Stimulated activated CD4-positive, alpha-beta T cell treated with anti-CD3 and anti-CD28 coated beads, Interleukin-2, amount 100 ng/mL, for 4 hours (primary cell): ENCODE results near the gene ARHGEF10L.
"Not testable (repeated sequence)": the region's sequence is repeated elsewhere in the genome, so short reads cannot be mapped to it uniquely, and the experiment has no call there.

Experiments used
- DNase-seq: peaks from one replicate; pipeline ENCODE4 v3.0.0-alpha.2; 2020; ENCODE audit warnings: low read depth

Gene ARHGEF10L

GRCh38 chr1:17612831-17613230, 73.3 kb downstream of the ARHGEF10L start:
- no peak for DNase-seq

GRCh38 chr1:17614586-17614985, 75.1 kb downstream of the ARHGEF10L start:
- no peak for DNase-seq

- DNase-seq = no peak
These were observed 75.7 kb downstream of the ARHGEF10L start for GRCh38 chr1:17615157-17615556.

- no peak for DNase-seq
These were observed 76.5 kb downstream of the ARHGEF10L start for GRCh38 chr1:17615959-17616358.

GRCh38 chr1:17616731-17617279, 77.3 kb downstream of the ARHGEF10L start:
- DNase-seq = no peak

- DNase-seq = no peak
These were observed 78.5 kb downstream of the ARHGEF10L start for GRCh38 chr1:17617787-17618557.

- no peak for DNase-seq
These were observed 79.2 kb downstream of the ARHGEF10L start for GRCh38 chr1:17618558-17619247.

GRCh38 chr1:17620448-17620847, 81.0 kb downstream of the ARHGEF10L start:
- no peak for DNase-seq

GRCh38 chr1:17621691-17622090, 82.2 kb downstream of the ARHGEF10L start:
- no peak for DNase-seq

- no peak for DNase-seq
These were observed 83.3 kb downstream of the ARHGEF10L start for GRCh38 chr1:17622823-17623222.

GRCh38 chr1:17624611-17625233, 85.2 kb downstream of the ARHGEF10L start:
- no peak for DNase-seq

GRCh38 chr1:17627239-17628052, 87.9 kb downstream of the ARHGEF10L start:
- no peak for DNase-seq

- not testable (repeated sequence) for DNase-seq
These were observed 89.5 kb downstream of the ARHGEF10L start for GRCh38 chr1:17629046-17629445.

GRCh38 chr1:17629460-17629859, 90.0 kb downstream of the ARHGEF10L start:
- DNase-seq = no peak

GRCh38 chr1:17630048-17630830, 90.7 kb downstream of the ARHGEF10L start:
- DNase-seq = no peak

- no peak for DNase-seq
These were observed 91.5 kb downstream of the ARHGEF10L start for GRCh38 chr1:17630986-17631385.

- DNase-seq = no peak
These were observed 91.9 kb downstream of the ARHGEF10L start for GRCh38 chr1:17631410-17631809.

GRCh38 chr1:17632106-17632505, 92.6 kb downstream of the ARHGEF10L start:
- DNase-seq = no peak

GRCh38 chr1:17632541-17633184, 93.2 kb downstream of the ARHGEF10L start:
- no peak for DNase-seq

- no peak for DNase-seq
These were observed 94.2 kb downstream of the ARHGEF10L start for GRCh38 chr1:17633654-17634053.

GRCh38 chr1:17635276-17635675, 95.8 kb downstream of the ARHGEF10L start:
- no peak for DNase-seq
